DMS153 (cell line): ENCODE measurements around the gene SUPT6H.

ENCODE experiments used
- DNase-seq: peaks from one replicate; lab custom pipeline; 2025; lab: John Stamatoyannopoulos, UW

Gene SUPT6H

GRCh38 chr17:28702026-28702751 is 40.2 kb downstream of the SUPT6H start:
- peak; percentile 78 for DNase-seq

GRCh38 chr17:28702752-28703150 is 40.7 kb downstream of the SUPT6H start:
- no peak for DNase-seq

- DNase-seq = no peak
Observed at GRCh38 chr17:28703552-28704218, 41.7 kb downstream of the SUPT6H start.

- DNase-seq = no peak
Observed at GRCh38 chr17:28704219-28704858, 42.3 kb downstream of the SUPT6H start.

DNA sequence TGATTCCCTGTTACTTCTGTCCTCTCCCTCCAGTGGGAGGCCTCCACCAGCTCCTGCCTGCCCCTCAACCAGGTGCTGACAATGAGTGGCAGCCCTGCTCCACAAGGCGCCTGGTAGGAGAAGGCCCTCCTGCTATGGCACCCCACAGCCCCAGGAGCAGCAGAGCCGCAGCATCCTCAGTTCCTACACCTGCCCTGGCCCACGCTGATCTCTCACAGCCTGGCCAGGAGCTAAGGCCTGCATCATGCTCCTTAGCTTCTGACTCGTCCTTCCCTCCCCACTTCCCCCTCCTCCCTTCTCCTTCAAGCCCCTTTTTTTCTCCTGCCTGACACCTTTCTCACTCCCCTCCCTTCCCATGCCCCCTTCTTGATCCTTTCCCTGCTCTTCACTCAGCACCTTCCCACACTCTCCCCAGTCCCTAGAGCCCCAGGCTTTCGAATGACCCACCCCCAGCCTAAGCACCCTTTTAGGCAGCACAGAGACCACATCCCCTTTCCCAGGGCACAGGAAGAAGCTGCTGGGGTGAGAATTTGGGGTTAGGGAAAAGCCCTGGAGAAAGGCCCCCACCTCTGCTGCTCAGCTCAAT is 43.2 kb downstream of the SUPT6H start:
- no peak for DNase-seq

DNA sequence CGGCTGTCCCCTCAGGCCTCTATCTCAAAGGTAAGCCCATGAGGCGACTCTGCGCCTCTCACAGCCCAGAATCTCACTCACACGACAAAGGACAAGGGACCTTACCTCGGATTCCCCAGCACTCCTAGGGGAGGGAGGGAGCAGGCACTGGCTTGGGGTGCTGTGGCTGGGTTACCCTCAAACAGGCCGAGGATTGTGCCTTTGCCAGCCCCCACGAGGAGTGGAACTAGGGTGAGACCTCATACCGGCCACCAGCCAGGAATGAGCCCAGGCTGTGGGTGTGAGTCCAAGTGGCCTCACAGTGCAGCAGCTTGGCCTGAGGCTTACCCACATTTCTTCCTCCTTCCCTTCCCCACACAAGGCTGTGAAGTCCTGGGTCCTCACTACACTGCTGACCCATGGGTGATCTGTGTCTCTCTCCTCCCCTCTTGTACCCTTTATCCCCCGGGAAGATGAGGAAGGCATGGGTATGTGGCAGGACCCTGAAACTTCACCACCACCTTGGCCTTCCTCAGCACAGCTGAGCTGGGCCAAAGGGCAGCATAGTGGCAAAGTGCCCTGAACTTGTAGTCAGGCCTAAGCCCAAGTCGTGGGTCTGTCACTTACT is 43.8 kb downstream of the SUPT6H start:
- DNase-seq = no peak

DNA sequence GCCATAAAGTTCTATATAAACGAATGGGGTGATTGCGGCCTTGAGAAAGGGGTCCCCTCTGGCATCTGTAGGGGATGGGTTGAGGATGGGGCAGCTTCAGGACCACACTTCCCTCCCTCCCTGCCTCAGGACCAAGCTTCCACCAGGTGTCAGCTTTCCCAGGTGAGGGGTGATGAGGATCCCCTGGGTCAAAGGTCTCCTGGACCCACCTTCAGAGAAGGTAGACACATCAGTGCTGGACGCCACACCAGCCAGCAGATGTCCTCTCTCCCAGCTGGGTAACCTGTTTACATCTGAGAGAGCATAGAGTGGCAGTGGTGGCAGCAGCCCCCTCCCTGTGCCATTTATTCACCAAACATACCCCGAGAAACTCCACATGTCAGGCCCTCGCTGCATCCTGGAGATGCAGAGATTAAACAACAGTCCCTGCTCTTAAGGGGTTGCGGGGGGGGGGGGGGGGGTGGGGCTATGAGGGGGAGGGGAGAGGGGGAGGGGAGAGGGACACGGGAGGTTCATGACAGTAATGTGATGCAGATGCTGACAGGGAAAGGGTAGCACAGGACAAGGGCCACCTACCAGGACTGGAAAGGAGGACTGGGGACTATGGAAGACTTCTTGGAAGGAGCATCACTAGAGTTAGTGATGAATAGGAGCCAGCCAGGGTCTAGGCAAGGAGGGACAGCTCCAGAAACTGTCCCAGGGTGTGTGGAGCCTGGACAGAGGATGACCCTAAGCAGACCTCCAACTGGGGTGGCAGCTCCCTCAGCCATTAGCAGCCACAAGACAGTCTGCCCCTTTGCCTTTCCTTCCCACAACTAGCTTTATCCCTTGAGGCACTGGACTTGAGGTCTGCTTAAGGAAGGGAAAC is 44.7 kb downstream of the SUPT6H start:
- no peak for DNase-seq

GRCh38 chr17:28707339-28707720 is 45.3 kb downstream of the SUPT6H start:
- DNase-seq = no peak

DNA sequence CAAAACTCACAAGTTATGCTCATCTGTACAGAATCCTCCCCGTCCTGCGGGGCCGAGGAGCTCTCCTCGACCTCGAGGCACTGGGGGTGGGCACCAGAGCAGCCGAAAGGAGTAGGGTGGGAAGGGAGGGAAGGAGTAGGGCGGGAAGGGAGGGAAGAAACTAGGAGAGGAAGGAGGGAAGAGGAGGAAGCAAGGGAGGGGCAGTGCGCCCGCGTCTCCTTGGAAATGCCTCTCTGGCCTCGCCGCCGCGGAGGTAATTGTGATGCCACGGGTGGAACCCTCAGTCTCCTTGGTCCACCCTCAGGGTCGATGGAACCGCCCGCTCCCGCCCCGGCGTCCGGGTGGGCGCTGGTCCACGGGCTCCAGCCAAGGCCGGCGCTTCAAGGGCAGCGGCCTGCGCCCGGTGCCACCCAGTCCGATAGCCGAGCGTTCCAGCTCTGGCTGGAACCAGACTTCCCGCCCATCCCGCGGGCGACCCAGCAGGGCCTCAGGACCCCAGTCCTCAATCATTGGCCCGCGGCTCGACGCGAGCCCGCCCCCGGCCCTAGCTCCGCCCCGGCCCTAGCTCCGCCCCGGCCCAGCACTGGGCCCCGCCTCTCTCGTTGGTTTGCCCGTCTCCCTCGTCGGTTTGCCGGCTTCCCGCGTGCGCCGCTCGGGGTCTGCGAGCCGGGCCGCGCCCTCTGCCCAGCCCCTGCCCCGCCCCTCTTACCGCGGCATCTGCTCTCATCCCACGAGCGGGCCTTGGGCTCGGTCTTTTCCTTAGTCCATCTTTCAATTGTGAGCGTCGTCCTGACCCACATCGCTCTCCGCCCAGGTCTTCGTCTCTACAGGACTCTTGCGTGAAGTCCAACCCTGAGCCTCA is 49.1 kb downstream of the SUPT6H start:
- DNase-seq = peak; percentile 96

DNA sequence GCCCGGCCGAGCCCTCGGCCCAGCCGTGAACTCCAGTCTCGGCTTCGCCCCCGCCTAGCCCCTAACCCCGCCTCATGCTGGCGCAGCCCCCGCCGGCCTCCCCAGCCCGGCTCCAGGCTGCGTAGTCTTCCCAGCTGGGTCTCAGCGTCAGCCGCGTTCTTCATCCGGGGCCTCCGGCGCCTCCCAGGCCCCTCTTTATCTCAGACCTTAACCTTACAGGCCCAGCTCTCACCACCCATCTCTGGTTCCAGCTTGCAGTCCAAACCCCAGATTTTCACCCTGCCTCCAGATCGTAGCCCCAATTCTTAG is 49.7 kb downstream of the SUPT6H start, which contains the start of gene PROCA1:
PROCA1 (minus strand) TSS at position 166 of the 309 bp plus-strand sequence. CDS start 228 bp downstream, outside the sequence.
- no peak for DNase-seq

- DNase-seq = peak; percentile 87
Observed at GRCh38 chr17:28712032-28712704, 50.2 kb downstream of the SUPT6H start.

GRCh38 chr17:28712705-28713415 is 50.9 kb downstream of the SUPT6H start:
- no peak for DNase-seq

GRCh38 chr17:28714281-28714680 is 52.3 kb downstream of the SUPT6H start:
- no peak for DNase-seq

GRCh38 chr17:28715217-28715616 is 53.2 kb downstream of the SUPT6H start:
- DNase-seq = no peak

DNA sequence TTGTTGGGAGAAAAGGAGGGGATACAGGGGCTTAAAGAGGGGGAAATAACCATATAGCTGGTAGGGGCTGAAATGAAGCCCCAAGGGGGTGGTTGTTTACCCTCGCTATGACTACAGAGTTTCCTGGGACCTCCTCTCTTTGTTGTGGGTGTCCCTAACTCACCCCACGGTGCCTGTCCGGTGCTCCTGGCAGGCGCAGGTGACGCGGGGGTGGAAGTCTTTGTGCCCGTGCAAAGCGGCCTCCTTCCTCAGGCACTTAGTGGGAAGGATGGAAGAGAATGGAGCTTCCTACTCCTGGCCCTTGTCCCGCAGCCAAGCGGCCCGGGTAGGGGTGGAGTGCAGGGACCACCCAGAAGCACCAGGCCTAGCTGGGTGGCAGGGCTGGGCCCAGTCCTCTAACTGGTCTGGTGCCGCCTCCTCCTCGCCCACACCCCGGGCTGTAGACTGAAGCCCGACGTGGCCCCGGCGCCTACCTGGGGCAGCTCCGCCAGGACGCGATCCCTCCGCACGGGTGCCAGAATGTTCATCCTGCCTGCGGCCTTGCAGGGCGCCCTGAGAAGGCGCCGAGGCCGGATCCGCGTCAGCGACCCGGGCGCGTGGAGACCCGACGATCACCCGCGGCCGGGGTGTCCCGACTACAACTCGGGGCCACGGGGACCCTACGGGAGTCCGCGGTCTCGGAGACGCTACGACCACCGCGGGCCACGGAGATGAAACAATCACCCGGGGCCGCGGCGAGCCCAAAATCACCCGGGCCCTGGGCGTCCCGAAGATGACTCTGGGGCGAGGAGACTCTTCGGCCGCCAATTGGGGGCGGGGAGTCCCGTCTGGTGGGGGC is 55.0 kb downstream of the SUPT6H start:
- DNase-seq = no peak

GRCh38 chr17:28717578-28718332 is 55.8 kb downstream of the SUPT6H start, which contains the start of gene RAB34:
RAB34 (minus strand) TSS chr17:28717868; CDS start chr17:28717266, 602 bp downstream.
- peak; percentile 51 for DNase-seq

- no peak for DNase-seq
Observed at GRCh38 chr17:28718333-28719020, 56.5 kb downstream of the SUPT6H start.
